Choroid plexus epithelial cell (primary cell): Measurements from ENCODE around the gene RAB37.

Experiments
- DNase-seq: peaks from one replicate; pipeline ENCODE4 v3.0.0-alpha.2; 2010; ENCODE audit warnings: low read depth
- H3K4me3 ChIP-seq: 2 replicates; pipeline ENCODE4 v1.5.1; 2011; ENCODE audit warnings: low read depth, mild to moderate bottlenecking, control low read depth, low read length, moderate library complexity
- TF ChIP-seq, protein P1 (sequence below): conservative IDR thresholded peaks from 2 replicates; pipeline ENCODE4 v1.5.1; 2011; ENCODE audit warnings: low read depth, mild to moderate bottlenecking, control low read depth, inconsistent platforms, low read length, moderate library complexity

Gene RAB37

DNA sequence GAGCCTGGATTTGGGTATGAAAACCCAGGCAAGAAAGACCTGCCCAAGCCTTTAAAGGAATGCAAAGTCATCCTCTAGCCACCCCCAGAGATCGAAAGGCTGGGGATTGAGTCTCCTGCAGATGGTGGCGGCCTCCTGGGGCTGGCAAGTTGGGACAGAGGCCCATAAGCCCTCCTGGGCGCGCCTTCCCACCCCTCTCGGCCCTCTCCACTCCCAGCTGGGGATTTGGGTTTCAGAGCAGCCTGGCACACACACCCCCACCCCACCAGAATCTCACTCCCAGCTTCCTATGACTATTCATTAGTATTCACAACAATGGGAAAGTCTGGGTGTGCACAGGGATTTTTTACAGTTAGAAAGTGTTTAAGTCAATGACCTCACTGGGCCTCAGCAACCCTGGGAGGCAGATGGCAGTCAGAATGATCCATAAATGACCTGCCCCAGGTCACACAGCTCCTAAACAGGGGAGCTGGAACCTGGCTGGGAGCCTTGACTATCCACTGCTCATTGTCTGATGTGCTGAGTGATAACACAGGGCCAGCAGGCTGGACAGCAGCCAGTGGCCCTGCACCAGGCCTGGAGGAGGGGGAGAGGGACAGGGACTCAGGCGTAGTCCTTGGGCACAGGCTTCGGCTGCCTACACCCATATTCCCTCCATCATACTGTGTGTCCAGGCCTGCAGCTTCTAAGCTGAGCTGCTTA lies 23.5 kb downstream of the RAB37 start:
- no peak for DNase-seq
- TF ChIP-seq, protein P1, sequence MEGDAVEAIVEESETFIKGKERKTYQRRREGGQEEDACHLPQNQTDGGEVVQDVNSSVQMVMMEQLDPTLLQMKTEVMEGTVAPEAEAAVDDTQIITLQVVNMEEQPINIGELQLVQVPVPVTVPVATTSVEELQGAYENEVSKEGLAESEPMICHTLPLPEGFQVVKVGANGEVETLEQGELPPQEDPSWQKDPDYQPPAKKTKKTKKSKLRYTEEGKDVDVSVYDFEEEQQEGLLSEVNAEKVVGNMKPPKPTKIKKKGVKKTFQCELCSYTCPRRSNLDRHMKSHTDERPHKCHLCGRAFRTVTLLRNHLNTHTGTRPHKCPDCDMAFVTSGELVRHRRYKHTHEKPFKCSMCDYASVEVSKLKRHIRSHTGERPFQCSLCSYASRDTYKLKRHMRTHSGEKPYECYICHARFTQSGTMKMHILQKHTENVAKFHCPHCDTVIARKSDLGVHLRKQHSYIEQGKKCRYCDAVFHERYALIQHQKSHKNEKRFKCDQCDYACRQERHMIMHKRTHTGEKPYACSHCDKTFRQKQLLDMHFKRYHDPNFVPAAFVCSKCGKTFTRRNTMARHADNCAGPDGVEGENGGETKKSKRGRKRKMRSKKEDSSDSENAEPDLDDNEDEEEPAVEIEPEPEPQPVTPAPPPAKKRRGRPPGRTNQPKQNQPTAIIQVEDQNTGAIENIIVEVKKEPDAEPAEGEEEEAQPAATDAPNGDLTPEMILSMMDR = no peak
- no peak overlapping the region for H3K4me3 ChIP-seq

DNA sequence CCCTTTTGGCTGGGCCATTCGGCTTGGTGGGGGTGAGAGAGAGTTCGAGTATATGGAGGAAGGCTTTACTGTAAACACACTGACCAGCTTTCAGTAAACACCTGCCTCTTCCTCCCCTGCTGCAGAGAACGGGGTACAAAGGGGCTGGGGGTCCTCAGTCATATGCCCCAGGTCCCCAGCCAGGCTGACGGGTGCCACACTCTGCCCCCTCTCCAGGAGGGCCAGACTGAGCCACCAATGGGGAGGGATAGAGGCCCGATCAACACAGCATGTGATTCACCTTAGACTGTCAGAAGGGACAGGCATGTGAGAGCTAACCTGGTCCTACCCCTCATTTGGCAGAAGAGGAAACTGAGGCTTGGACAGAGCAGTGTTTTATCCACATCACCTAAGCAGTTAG lies 24.4 kb downstream of the RAB37 start:
- DNase-seq = no peak
- TF ChIP-seq, protein P1 = no peak
- no peak overlapping the region for H3K4me3 ChIP-seq

DNA sequence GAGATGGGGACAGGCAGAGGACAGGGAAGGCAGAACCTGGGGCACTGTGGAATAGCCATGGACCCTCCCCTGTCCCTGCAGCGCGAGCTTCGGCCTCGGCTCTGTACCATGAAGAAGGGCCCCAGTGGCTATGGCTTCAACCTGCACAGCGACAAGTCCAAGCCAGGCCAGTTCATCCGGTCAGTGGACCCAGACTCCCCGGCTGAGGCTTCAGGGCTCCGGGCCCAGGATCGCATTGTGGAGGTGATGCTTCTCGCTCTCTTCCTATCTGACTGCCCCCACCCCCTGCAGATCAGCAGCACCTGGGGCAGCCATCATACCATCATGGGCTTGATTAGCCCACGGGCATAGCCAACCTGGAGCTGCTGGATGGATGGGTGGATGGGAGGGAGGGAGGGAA lies 24.9 kb downstream of the RAB37 start:
- TF ChIP-seq, protein P1 = no peak
- no peak for DNase-seq
- H3K4me3 ChIP-seq = no peak overlapping the region

DNA sequence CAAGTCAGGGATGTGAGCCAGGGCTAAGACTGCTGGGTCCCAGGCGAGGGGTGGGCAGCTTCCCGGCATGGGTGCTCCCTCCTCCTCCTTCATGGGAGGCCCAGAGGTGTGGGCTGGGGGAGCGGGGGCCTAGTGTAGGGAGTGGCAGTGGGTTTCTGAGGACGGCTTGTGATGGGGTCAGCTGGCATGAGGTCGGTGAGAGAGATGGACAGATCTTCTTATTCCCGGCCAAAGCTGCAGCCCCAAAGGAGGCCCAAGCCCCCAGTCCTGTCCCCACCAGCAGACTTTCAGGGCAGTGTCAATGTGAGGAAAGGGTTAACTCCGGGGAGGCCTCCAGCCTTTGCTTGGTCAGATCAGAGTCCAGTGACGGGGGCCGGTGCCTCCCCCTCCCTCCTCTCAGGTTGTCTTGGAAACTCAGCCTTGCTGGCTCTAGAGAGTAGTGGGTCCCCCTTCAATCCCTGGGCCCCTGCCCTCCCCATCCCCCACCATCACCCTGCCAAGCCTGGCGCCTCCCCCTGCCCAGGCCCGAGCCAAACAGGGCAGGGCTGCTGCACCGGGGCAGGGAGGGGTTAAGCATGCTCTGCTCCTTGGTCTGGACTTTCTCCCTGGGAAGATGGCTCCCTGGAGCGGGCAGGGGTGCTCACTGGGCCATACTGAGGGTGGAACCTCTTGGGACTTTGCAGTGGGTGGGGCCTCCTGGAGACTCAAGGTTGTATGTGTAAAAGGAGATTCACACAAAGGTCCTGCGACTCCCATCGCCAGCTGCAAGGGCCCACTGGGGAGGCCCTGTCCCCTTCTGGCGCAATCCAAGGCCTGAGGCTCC lies 26.7 kb downstream of the RAB37 start:
- TF ChIP-seq, protein P1 = no peak
- no peak for DNase-seq
- no peak overlapping the region for H3K4me3 ChIP-seq

DNA sequence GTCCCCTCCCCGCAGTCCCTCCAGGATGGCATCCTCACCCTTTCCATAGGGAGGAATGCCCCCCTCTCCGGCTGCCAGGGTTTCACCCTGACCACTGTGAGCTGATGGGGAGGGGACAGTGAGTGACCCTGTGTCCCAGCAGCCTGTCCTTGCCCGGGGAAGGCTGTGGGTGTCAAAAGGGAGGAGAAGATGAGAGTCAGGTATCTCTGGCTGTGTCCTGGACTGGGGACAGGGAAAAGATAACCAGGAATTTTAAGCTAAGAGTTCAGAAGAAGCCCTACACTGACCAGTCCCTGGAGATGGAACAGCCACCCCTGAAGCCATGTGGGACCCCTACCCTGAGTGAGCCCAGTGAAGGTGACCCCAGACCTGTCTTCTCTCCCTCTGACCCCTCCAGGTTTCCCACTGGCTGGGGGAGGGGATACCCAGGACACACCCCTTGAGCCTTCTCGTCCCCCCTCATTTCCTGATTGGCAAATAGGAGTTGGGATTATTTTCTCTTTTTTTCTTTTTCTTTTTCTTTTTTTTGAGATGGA lies 27.8 kb downstream of the RAB37 start:
- no peak for DNase-seq
- no peak overlapping the region for H3K4me3 ChIP-seq
- TF ChIP-seq, protein P1 = no peak

DNA sequence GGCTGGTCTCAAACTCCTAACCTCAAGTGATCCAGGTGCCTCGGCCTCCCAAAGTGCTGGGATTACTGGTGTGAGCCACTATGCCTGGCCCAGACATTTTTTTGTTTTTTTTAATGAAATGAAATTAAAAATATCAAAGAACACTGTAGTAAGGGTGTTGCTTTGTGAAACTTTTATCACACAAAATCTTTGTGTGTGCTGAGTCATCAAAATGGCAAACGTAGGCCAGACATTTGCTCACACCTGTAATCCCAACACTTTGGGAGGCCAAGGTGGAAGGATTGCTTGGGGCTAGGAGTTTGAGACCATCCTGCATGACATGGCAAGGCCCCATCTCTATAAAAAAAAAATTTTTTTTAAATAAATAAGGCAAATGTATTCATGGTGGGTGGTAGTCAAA lies 29.4 kb downstream of the RAB37 start:
- DNase-seq = no peak
- TF ChIP-seq, protein P1 = no peak

DNA sequence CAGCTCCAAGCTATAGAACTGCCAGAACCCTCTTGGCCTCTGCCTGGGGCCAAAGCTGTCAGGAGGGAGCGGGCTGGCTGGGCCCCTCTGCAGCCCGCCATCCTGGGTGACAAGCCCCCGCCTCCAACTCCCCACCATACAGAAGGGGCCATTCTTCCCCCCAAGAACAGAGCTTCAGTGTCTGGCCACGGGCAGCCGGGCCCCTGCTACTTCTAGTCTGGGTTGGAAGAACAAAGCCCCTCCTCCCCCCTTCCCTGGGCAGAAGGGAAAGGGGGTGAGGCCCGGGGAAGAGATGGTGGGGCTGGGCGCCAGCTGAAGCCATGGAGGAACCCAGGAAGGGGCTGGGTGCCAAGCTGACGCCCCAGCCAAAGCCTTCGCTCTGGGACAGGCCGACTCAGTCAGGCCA lies 30.1 kb downstream of the RAB37 start:
- TF ChIP-seq, protein P1 = no peak
- H3K4me3 ChIP-seq = no peak overlapping the region
- no peak for DNase-seq

More for the DNA sequence above, 29.4 kb downstream of the RAB37 start:
- H3K4me3 ChIP-seq = no peak overlapping the region
